SK-N-MC (cell line): ENCODE measurements around the gene CALN1.

Experiments used
- EZH2 ChIP-seq: fragments of 200-600 bp; sonication (generic); IDR thresholded peaks from one replicate; pipeline ENCODE4 v1.6.1; 2017; ENCODE audit warnings: antibody characterized with exemption
- FOXP2 ChIP-seq: optimal IDR thresholded peaks from 2 replicates; pipeline ENCODE3; 2011; ENCODE audit warnings: mild to moderate bottlenecking, moderate library complexity; ENCODE audit not compliant: insufficient read depth; ENCODE audit errors: extremely low read length, control extremely low read depth
- POLR2AphosphoS5 ChIP-seq: IDR thresholded peaks from 2 replicates; pipeline ENCODE4 v1.6.1; 2012; ENCODE audit warnings: mild to moderate bottlenecking, low read depth, low read length, borderline replicate concordance

DNA sequence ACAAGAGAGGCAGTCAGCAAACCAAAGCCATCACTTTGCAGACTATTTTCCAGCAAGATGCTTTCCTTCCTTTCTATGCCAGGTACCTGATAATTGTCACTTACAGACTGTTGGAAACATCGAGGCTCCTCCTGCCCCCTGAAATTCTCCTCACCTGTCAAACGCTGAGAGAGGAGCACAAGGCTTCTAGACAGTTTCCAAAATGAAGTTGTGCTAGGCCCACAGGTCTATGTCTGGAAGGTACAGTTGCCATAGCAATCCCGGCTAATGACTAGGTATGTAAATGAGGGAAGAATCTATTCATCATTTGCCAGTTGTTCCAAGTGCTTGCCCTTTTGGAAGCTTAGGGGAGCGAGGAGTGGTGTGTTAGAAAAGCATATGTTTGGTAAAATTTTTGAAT, 334.4 kb downstream of the CALN1 start:
- TF ChIP-seq POLR2AphosphoS5: no peak
- no peak for TF ChIP-seq EZH2
- TF ChIP-seq FOXP2: no peak
